IMR-90 (cell line): ENCODE data around the gene UPB1. TPM values are rescaled to one million over a fixed set of nuclear protein-coding genes. Genes with fewer than 3 reads are reported as not detected.

Experiments used
- ATAC-seq: fragments of 200-7000 bp; cut with Tn5 transposase; 2 replicates; pipeline ENCODE4 v1.9.1; 2020; ENCODE audit warnings: low read depth, mild to moderate bottlenecking, moderate library complexity
- BruUV-seq: library from RNA; stranded (reverse); fragments of 400-500 nt; replicated peaks from 2 replicates; lab custom pipeline; 2021; lab: Mats Ljungman, UMichigan
- CTCF ChIA-PET: fragments of 300-600 bp; formaldehyde crosslinking; extraction: SDS; loops from one replicate; lab custom pipeline; 2021; ENCODE audit warnings: antibody characterized with exemption; lab: Yijun Ruan, JAX
- POLR2A ChIA-PET: fragments of 300-600 bp; sonication (Branson Sonifier 250); formaldehyde crosslinking; loops from one replicate; lab custom pipeline; 2022; ENCODE audit warnings: antibody characterized with exemption; ENCODE audit not compliant: unreplicated experiment; lab: Charles Lee
- DNase-seq: peaks from one replicate; pipeline ENCODE4 v3.0.0; 2013
- H2AFZ ChIP-seq: replicated peaks from 2 replicates; pipeline ENCODE3; 2013; ENCODE audit warnings: low read length, mild to moderate bottlenecking; ENCODE audit not compliant: poor library complexity
- H2AK5ac ChIP-seq: 2 replicates; pipeline ENCODE4 v1.6.1; 2013; ENCODE audit warnings: low read depth, low read length, inconsistent platforms
- H2AK9ac ChIP-seq: replicated peaks from 2 replicates; pipeline ENCODE3; 2013; ENCODE audit warnings: mild to moderate bottlenecking, low read depth, low read length, moderate library complexity; ENCODE audit not compliant: poor library complexity
- H2BK120ac ChIP-seq: 2 replicates; pipeline ENCODE4 v1.6.1; 2013; ENCODE audit warnings: low read depth, low read length, inconsistent platforms
- H2BK15ac ChIP-seq: 3 replicates; pipeline ENCODE4 v1.6.1; 2013; ENCODE audit warnings: low read depth, low read length, inconsistent platforms
- H2BK20ac ChIP-seq: 2 replicates; pipeline ENCODE4 v1.6.1; 2013; ENCODE audit warnings: low read depth, mild to moderate bottlenecking, inconsistent platforms, low read length, moderate library complexity
- H2BK5ac ChIP-seq: 2 replicates; pipeline ENCODE4 v1.6.1; 2013; ENCODE audit warnings: mild to moderate bottlenecking, low read depth, low read length, inconsistent platforms; ENCODE audit not compliant: poor library complexity, severe bottlenecking
- H3K14ac ChIP-seq: replicated peaks from 2 replicates; pipeline ENCODE4 v1.6.1; 2013; ENCODE audit warnings: low read depth, low read length, inconsistent platforms
- H3K18ac ChIP-seq: 2 replicates; pipeline ENCODE4 v1.6.1; 2013; ENCODE audit warnings: low read depth, low read length, control low read depth
- H3K23ac ChIP-seq: 2 replicates; pipeline ENCODE4 v1.6.1; 2013; ENCODE audit warnings: low read depth, low read length, inconsistent platforms
- H3K27ac ChIP-seq: 2 replicates; pipeline ENCODE4 v1.5.1; 2013; ENCODE audit warnings: mild to moderate bottlenecking, control low read depth, low read length; ENCODE audit not compliant: insufficient read depth
- H3K27me3 ChIP-seq: 2 replicates; pipeline ENCODE4 v1.6.1; 2013; ENCODE audit warnings: low read length; ENCODE audit not compliant: control insufficient read depth, insufficient read depth
- H3K36me3 ChIP-seq: 2 replicates; pipeline ENCODE4 v1.6.1; 2013; ENCODE audit warnings: low read length, mixed read lengths; ENCODE audit not compliant: control insufficient read depth, insufficient read depth
- H3K4ac ChIP-seq: 2 replicates; pipeline ENCODE4 v1.6.1; 2013; ENCODE audit warnings: low read depth, low read length, inconsistent platforms
- H3K4me1 ChIP-seq: 2 replicates; pipeline ENCODE4 v1.6.1; 2013; ENCODE audit warnings: low read length, mixed read lengths; ENCODE audit not compliant: control insufficient read depth, insufficient read depth
- H3K4me2 ChIP-seq: 2 replicates; pipeline ENCODE4 v1.6.1; 2013; ENCODE audit warnings: low read depth, mild to moderate bottlenecking, control low read depth, low read length, moderate library complexity
- H3K4me3 ChIP-seq: 2 replicates; pipeline ENCODE4 v1.5.1; 2013; ENCODE audit warnings: low read depth, mild to moderate bottlenecking, control low read depth, low read length, moderate library complexity; ENCODE audit not compliant: insufficient read depth
- H3K56ac ChIP-seq: 2 replicates; pipeline ENCODE4 v1.6.1; 2013; ENCODE audit warnings: low read length, inconsistent platforms; ENCODE audit not compliant: insufficient read depth; ENCODE audit errors: extremely low read depth
- H3K79me1 ChIP-seq, 2 experiments: 2 replicates each; pipeline ENCODE4 v1.6.1; 2013; ENCODE audit warnings: low read length in 2 of 2, inconsistent platforms in 1 of 2, low read depth in 1 of 2
- H3K9ac ChIP-seq: 2 replicates; pipeline ENCODE4 v1.6.1; 2013; ENCODE audit warnings: low read depth, low read length, control low read depth
- H3K9me1 ChIP-seq: 2 replicates; pipeline ENCODE4 v1.6.1; 2013; ENCODE audit warnings: low read length, inconsistent platforms; ENCODE audit not compliant: insufficient read depth
- H3K9me3 ChIP-seq: 2 replicates; pipeline ENCODE4 v1.6.1; 2013; ENCODE audit warnings: low read length; ENCODE audit not compliant: control insufficient read depth, insufficient read depth
- H4K20me1 ChIP-seq: 2 replicates; pipeline ENCODE4 v1.6.1; 2013; ENCODE audit warnings: low read length, inconsistent platforms; ENCODE audit not compliant: insufficient read depth
- H4K5ac ChIP-seq: 2 replicates; pipeline ENCODE4 v1.6.1; 2013; ENCODE audit warnings: mild to moderate bottlenecking, low read depth, low read length, control low read depth
- H4K8ac ChIP-seq, 2 experiments: 2 replicates each; pipeline ENCODE4 v1.6.1; 2013; ENCODE audit warnings: low read depth in 2 of 2, low read length in 2 of 2, control low read depth in 1 of 2, inconsistent platforms in 1 of 2
- H4K91ac ChIP-seq: 2 replicates; pipeline ENCODE4 v1.6.1; 2013; ENCODE audit warnings: low read depth, low read length, inconsistent platforms; ENCODE audit not compliant: insufficient read depth
- CEBPB ChIP-seq: IDR thresholded peaks from 2 replicates; pipeline ENCODE4 v1.6.1; 2012; ENCODE audit warnings: low read depth, low read length, improper control_type of control experiment
- CHD1 ChIP-seq: IDR thresholded peaks from 2 replicates; pipeline ENCODE4 v1.6.1; 2012; ENCODE audit warnings: low read depth, low read length, improper control_type of control experiment
- CTCF ChIP-seq: conservative IDR thresholded peaks from 2 replicates; pipeline ENCODE4 v1.5.1; 2012; ENCODE audit warnings: mild to moderate bottlenecking, low read depth, low read length, improper control_type of control experiment
- MAZ ChIP-seq: IDR thresholded peaks from 2 replicates; pipeline ENCODE4 v1.6.1; 2012; ENCODE audit warnings: low read depth, mild to moderate bottlenecking, low read length, improper control_type of control experiment, moderate library complexity, borderline replicate concordance
- RAD21 ChIP-seq: IDR thresholded peaks from 2 replicates; pipeline ENCODE4 v1.6.1; 2012; ENCODE audit warnings: low read length, improper control_type of control experiment
- SMC3 ChIP-seq: fragments of 150-350 bp; IDR thresholded peaks from 2 replicates; pipeline ENCODE4 v1.6.1; 2016; ENCODE audit warnings: low read depth, mild to moderate bottlenecking, antibody characterized with exemption, low read length, moderate library complexity
- USF2 ChIP-seq: fragments of 150-350 bp; IDR thresholded peaks from 2 replicates; pipeline ENCODE4 v1.6.1; 2017; ENCODE audit warnings: mild to moderate bottlenecking, antibody characterized with exemption, low read length, low read depth
- WGBS, 2 experiments: methylation state at CpG; one replicate each; pipeline versions ENCODE4 v1.1.5 to v1.1.7; 2013; ENCODE audit warnings: missing lambda C conversion rate in 2 of 2; ENCODE audit not compliant: insufficient read length in 1 of 2; ENCODE audit errors: extremely low coverage in 2 of 2; 5-methylcytosine and 5-hydroxymethylcytosine counted together
- dilution Hi-C: fragments of 300-500 bp; cut with HindIII; formaldehyde crosslinking; loops from one replicate; pipeline ENCODE4 v1.14.3; 2018; ENCODE audit warnings: low sequenced_read_pairs; ENCODE audit not compliant: unreplicated experiment
- in situ Hi-C: fragments of 300-500 bp; cut with MboI; formaldehyde crosslinking; loops from 3 replicates; pipeline ENCODE4 v1.14.3; 2019; ENCODE audit warnings: low sequenced_read_pairs, inconsistent platforms, mixed read lengths
- intact Hi-C: fragments of 100-400 bp; cut with micrococcal nuclease; formaldehyde crosslinking; loops from 2 replicates; pipeline ENCODE4 v1.10.0; 2022
- polyA plus RNA-seq, 3 experiments: library from polyadenylated mRNA; depleted of rRNA; stranded (reverse); fragments of >200 nt; gene quantifications; 2 replicates each; pipeline ENCODE4 v1.2.3, GENCODE V29; 2012; ENCODE audit warnings: low replicate concordance in 1 of 3
- total RNA-seq: library from RNA; depleted of rRNA; stranded (reverse); fragments of >200 nt; gene quantifications from 2 replicates; pipeline ENCODE4 v1.2.3, GENCODE V29; 2012

UPB1 gene
- total and polyA plus RNA-seq, 2 of the 4 experiments (the other 2 are of a cell fraction), result under 0.01 to 0.02 TPM

DNA sequence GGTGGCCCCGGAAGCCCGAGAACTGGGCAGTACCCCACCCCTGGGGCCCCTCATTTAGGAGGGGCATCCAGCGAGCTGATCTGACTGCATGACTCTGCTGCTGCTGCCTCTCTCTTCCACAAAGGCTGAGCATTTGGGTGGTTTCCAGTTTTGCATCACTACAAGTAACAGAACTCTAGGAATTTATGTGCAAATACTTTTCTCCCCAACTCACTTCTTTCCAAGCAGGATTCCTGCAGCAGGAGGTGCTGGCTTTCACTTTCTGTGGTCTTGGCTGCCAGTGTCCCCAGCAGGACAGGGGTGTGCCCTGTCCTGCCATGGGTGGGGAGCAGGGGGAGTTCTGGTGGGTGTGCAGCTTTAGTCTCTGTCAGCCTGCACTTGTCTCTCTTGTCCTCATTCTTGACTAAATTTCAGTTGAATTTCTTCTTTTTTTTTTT, 21.2 kb downstream of the UPB1 start:
- dilution Hi-C loops, result no loop called here
- intact Hi-C loops, result no loop called here
- H3K27ac ChIP-seq, result peak overlapping the region; percentile 28; the same call in 1 of the 2 replicates
- TF ChIP-seq MAZ (peak; percentile 40; the same call in 1 of the 2 replicates), CTCF (peak; percentile 13; the same call in 1 of the 2 replicates), USF2 (no peak), CEBPB (peak; percentile 92), RAD21 (peak; percentile 5; the same call in 1 of the 2 replicates), SMC3 (no peak), CHD1 (no peak)
- ChIA-PET CTCF (interaction anchor here (0.6 to 1.1 kb wide), 3 partner anchors 92 to 326 kb away, joined by 3 to 4 read pairs (median 4); no protein-coding TSS in a partner anchor), POLR2A (no interaction called here)
- peak overlapping the region; percentile 95 for H2BK120ac ChIP-seq
- no peaks in the 10 kb centered on the region for H3K9me3 ChIP-seq
- in situ Hi-C loops, result no loop called here
- no peak overlapping the region; the same call in 2 of the 3 replicates for H2BK15ac ChIP-seq
- peak overlapping the region; percentile 33 to 89; a peak in 2 of 4 replicates for H4K8ac ChIP-seq
- H3K14ac ChIP-seq, result peak overlapping the region; percentile 89; the same call in 1 of the 2 replicates
- H3K79me1 ChIP-seq, result no peaks in the 10 kb centered on the region
- H3K4me3 ChIP-seq, result no peak overlapping the region
- H3K4ac ChIP-seq, result peak overlapping the region; percentile 91; the same call in 1 of the 2 replicates
- no peak overlapping the region for H4K5ac ChIP-seq
- H2AK5ac ChIP-seq, result peak overlapping the region; percentile 87; the same call in 1 of the 2 replicates
- H3K56ac ChIP-seq, result no peak overlapping the region
- H3K9me1 ChIP-seq, result no peaks in the 10 kb centered on the region
- H2BK20ac ChIP-seq, result peak overlapping the region; percentile 96; the same call in 1 of the 2 replicates
- BruUV-seq, result no TSS peak
- peak overlapping the region; percentile 41 for H3K4me2 ChIP-seq
- H2BK5ac ChIP-seq, result no peak overlapping the region
- H3K36me3 ChIP-seq, result no peaks in the 10 kb centered on the region
- no peak overlapping the region for H3K9ac ChIP-seq
- ATAC-seq (peak; percentile 94), DNase-seq (peak; percentile 93)
- peaks cover 4% of the 10 kb centered on the region for H3K4me1 ChIP-seq
- H4K91ac ChIP-seq, result no peak overlapping the region; the same call in 1 of the 2 replicates
- peaks cover 9% of the 10 kb centered on the region for H3K27me3 ChIP-seq
- H3K18ac ChIP-seq, result no peak overlapping the region
- no peaks in the 10 kb centered on the region for H4K20me1 ChIP-seq
- peak overlapping the region; percentile 85 for H2AK9ac ChIP-seq
- H3K23ac ChIP-seq, result peak overlapping the region; percentile 77
- WGBS, 2 experiments, result no CpG with 5 or more reads among the region's 3 CpGs
- peak overlapping the region; percentile 76 for H2AFZ ChIP-seq
